Measurements from ENCODE around the gene MGAT5.
"Not testable (repeated sequence)": the region's sequence is repeated elsewhere in the genome, so short reads cannot be mapped to it uniquely, and the experiment has no call there.

Gene MGAT5

DNA sequence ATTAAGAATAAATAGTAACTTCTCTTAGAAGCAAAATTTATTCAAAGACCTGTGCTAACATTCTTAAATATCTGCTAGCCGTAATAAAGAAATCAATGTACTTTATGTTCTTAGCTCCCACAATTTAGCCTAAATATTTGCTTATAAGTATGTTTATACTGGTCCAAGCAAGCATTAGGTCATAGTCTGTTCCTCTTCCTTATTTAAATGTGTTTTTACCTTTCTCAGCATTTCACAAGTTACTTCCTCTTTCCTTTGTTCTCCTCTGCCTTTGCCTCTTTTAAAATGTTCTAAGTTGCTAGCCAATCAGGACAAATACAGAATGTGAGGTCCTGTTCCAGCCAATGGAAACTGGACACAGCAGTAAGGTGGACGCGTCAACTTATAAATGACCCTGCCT is 40.7 kb downstream of the MGAT5 start:
- H3K27me3 ChIP-seq, H3K9me3 ChIP-seq, H3K36me3 ChIP-seq: not testable (repeated sequence)
- TF ChIP-seq, protein P1, sequence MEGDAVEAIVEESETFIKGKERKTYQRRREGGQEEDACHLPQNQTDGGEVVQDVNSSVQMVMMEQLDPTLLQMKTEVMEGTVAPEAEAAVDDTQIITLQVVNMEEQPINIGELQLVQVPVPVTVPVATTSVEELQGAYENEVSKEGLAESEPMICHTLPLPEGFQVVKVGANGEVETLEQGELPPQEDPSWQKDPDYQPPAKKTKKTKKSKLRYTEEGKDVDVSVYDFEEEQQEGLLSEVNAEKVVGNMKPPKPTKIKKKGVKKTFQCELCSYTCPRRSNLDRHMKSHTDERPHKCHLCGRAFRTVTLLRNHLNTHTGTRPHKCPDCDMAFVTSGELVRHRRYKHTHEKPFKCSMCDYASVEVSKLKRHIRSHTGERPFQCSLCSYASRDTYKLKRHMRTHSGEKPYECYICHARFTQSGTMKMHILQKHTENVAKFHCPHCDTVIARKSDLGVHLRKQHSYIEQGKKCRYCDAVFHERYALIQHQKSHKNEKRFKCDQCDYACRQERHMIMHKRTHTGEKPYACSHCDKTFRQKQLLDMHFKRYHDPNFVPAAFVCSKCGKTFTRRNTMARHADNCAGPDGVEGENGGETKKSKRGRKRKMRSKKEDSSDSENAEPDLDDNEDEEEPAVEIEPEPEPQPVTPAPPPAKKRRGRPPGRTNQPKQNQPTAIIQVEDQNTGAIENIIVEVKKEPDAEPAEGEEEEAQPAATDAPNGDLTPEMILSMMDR (IDR thresholded peaks at IDR 0.05): peak; percentile 13
- Histone ChIP-seq H3K4me1 (ENCODE audit: control insufficient read depth in 1 of 2, insufficient read depth in 1 of 2, low read depth in 1 of 2, low read length in 1 of 2) (peaks cover 75 to 78% of the 10 kb centered on the region in 2 experiments), H3K27ac (peak overlapping the region; percentile 97), H3K4me3 (ENCODE audit: low read depth in 1 of 2, low read length in 1 of 2) (peak overlapping the region; percentile 25 to 29)

DNA sequence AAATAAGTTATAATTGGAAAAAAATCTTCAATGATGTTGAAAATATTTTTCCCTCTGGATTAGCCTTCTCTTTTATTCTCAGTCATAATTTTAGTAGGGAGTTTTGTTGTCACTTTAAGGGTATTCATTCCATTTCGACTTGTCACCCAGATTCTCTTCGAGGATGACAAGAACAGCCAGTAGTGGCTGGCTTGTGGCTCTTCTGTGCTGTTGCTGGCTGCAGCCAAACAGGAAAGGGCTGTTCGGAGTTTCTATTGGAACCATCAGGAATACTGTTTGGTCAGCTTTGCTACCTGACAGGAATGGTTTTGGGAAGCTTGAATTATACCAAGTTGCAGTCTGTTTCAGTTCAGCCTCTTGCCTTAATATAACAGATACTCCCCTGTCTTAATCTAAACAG is 41.6 kb downstream of the MGAT5 start:
- Histone ChIP-seq H3K36me3 (no peaks in the 10 kb centered on the region), H3K27me3 (no peaks in the 10 kb centered on the region), H3K27ac (peak overlapping the region; percentile 97), H3K4me3 (ENCODE audit: low read depth in 1 of 2, low read length in 1 of 2) (peak overlapping the region; percentile 25 to 29), H3K4me1 (ENCODE audit: control insufficient read depth in 1 of 2, insufficient read depth in 1 of 2, low read depth in 1 of 2, low read length in 1 of 2) (peaks cover 66 to 70% of the 10 kb centered on the region in 2 experiments), H3K9me3 (no peaks in the 10 kb centered on the region)
- TF ChIP-seq, protein P1 (IDR thresholded peaks at IDR 0.05): no peak

DNA sequence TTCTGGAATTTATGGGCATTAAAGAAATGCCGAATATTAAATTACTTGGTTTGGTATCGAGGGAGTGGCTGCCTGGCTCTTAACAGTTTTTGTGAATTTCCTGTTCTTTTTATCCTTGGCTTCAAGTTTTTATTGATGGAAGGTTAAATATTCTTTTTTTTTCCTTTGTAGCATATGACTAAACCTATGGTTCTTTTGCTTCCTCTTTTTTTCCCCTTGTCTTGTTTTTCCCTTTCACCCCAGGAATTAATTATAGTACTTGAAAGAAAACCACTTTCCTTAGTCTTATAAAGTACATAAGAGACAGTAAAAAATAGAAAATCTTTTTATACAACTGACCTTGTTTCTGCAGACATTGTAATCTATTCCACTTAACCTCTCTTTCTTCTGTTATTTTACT is 42.4 kb downstream of the MGAT5 start:
- H3K4me3 ChIP-seq (ENCODE audit: low read depth in 1 of 2, low read length in 1 of 2): peak overlapping the region in 1 of 2 experiments; percentile 25
- H3K9me3 ChIP-seq: no peaks in the 10 kb centered on the region
- TF ChIP-seq, protein P1 (IDR thresholded peaks at IDR 0.05): no peak
- H3K27me3 ChIP-seq: no peaks in the 10 kb centered on the region
- H3K27ac ChIP-seq: peak overlapping the region; percentile 97
- no peaks in the 10 kb centered on the region for H3K36me3 ChIP-seq
- peaks cover 57 to 61% of the 10 kb centered on the region in 2 experiments for H3K4me1 ChIP-seq (ENCODE audit: control insufficient read depth in 1 of 2, insufficient read depth in 1 of 2, low read depth in 1 of 2, low read length in 1 of 2)

DNA sequence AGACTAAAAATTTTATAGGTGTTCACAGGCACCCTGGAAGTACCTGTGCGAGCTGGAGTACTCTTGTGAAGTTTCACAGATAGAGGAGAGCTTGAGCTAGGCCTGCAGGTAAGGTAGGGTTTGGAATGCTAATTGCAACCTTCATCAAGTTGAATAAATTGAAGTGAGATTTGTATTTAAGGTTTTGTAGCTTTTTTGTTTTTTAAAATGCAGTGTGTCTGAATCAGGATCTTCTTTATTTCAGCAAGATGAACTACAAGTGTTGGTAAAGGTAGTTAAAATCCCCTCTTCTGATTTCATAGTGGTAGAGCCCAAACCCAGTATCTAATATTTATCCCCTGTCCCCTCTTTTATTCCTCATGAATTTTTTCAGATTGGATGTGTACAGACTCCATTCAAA is 45.5 kb downstream of the MGAT5 start:
- H3K9me3 ChIP-seq: no peaks in the 10 kb centered on the region

GRCh38 chr2:134300585-134300984 is 46.7 kb downstream of the MGAT5 start:
- no peaks in the 10 kb centered on the region for H3K27me3 ChIP-seq
- no peaks in the 10 kb centered on the region for H3K9me3 ChIP-seq
- TF ChIP-seq, protein P1 (IDR thresholded peaks at IDR 0.05): no peak
- H3K4me1 ChIP-seq (ENCODE audit: control insufficient read depth in 1 of 2, insufficient read depth in 1 of 2, low read depth in 1 of 2, low read length in 1 of 2): peaks cover 38 to 39% of the 10 kb centered on the region in 2 experiments
- H3K27ac ChIP-seq: no peak overlapping the region
- no peaks in the 10 kb centered on the region for H3K36me3 ChIP-seq
- no peak overlapping the region for H3K4me3 ChIP-seq (ENCODE audit: low read depth in 1 of 2, low read length in 1 of 2)

More for the DNA sequence above, 45.5 kb downstream of the MGAT5 start:
- no peak overlapping the region for H3K4me3 ChIP-seq (ENCODE audit: low read depth in 1 of 2, low read length in 1 of 2)
- TF ChIP-seq, protein P1 (IDR thresholded peaks at IDR 0.05): no peak
- no peaks in the 10 kb centered on the region for H3K36me3 ChIP-seq
- H3K4me1 ChIP-seq (ENCODE audit: control insufficient read depth in 1 of 2, insufficient read depth in 1 of 2, low read depth in 1 of 2, low read length in 1 of 2): peaks cover 44 to 49% of the 10 kb centered on the region in 2 experiments
- H3K27me3 ChIP-seq: no peaks in the 10 kb centered on the region
- H3K27ac ChIP-seq: peak overlapping the region; percentile 41
